Pancreas (tissue), 10 donors: ENCODE measurements around the gene KDM4B. TPM values are rescaled to one million over a fixed set of nuclear protein-coding genes. Genes with fewer than 3 reads are reported as not detected.

ENCODE experiments used
- ATAC-seq, 4 donors: fragments of 200-7000 bp; cut with Tn5 transposase; one replicate each; pipeline versions ENCODE4 v1.8.0 to v1.9.1; 2020; ENCODE audit warnings: mild to moderate bottlenecking in 4 of 4, moderate library complexity in 4 of 4
- DNase-seq, 6 donors: peaks; one replicate each; pipeline ENCODE4 v3.0.0-alpha.2; 2020
- FAIRE-seq: peaks from 2 replicates; lab custom pipeline; 2012; peaks lifted over from hg19 to GRCh38; lab: Jason Lieb, UNC
- H3K27ac ChIP-seq, 4 donors: fragments of 200-600 bp; sonication (generic); 1 replicate in 3 of 4; 2 replicates in 1 of 4; pipeline versions ENCODE4 v1.5.0 to v1.8.0; 2020
- H3K27me3 ChIP-seq, 4 donors: fragments of 200-600 bp; one replicate each; pipeline ENCODE4 v1.8.0; 2021
- H3K36me3 ChIP-seq, 3 donors: fragments of 200-600 bp; sonication (generic) in 1 of 3; one replicate each; pipeline versions ENCODE4 v1.5.0 to v1.8.0; 2020 to 2021
- H3K4me1 ChIP-seq, 3 donors: fragments of 200-600 bp; one replicate each; pipeline ENCODE4 v1.8.0; 2021
- H3K4me3 ChIP-seq, 4 donors: fragments of 200-600 bp; sonication (generic) in 2 of 4; one replicate each; pipeline versions ENCODE4 v1.5.0 to v1.8.0; 2020 to 2021
- H3K9me3 ChIP-seq, 4 donors: fragments of 200-600 bp; one replicate each; pipeline ENCODE4 v1.8.0; 2021
- WGBS, 2 donors: extraction: QIAGEN DNeasy Blood & Tissue Kit; methylation state at CpG; one replicate each; pipeline ENCODE4 v1.1.7; 2013; 5-methylcytosine and 5-hydroxymethylcytosine counted together
- intact Hi-C, 3 donors: fragments of 100-400 bp; cut with DNase I; formaldehyde crosslinking; loops; one replicate each; pipeline versions ENCODE4 v1.11.1 to v1.14.2; 2022
- polyA plus RNA-seq, 2 donors: library from polyadenylated mRNA; stranded (reverse); fragments of 200-250 nt; gene quantifications; one replicate each; pipeline ENCODE4 v1.2.3, GENCODE V29; 2013
- total RNA-seq, 6 donors: library from RNA; stranded (reverse); fragmentation: NEBNext Ultra II Directional in 4 of 6; extraction: Animal tissue kit (Norgen Biotek cat#: 25700) in 4 of 6; gene quantifications; one replicate each; pipeline versions ENCODE4 v1.2.1 to v1.2.4, GENCODE V29; 2021 to 2023
- TF ChIP-seq, protein P1 (sequence below), 4 donors: fragments of 200-600 bp; sonication (generic) in 3 of 4; IDR thresholded peaks; one replicate each; pipeline versions ENCODE4 v1.5.0 to v1.8.0; 2021; ENCODE audit warnings: antibody characterized with exemption in 4 of 4
- donor health status: healthy with polysubstance abuse.
- donor health status: DM: no; HTN: no; CAD: no; lungs with moderate emphysema.
- donor health status: DM: no; HTN: no; CAD: no.
- donor health status: control.
- donor health status: control.
- donor health status: Bipolar disorder and iron deficiency.
- donor health status: DM: yes; HTN: yes; CAD: no.
- donor health status: DM: no; HTN: no; CAD: no.
- donor health status: DM: no; HTN: no; CAD: no.
- donor health status: DM: yes; HTN: yes; CAD: no.

The KDM4B gene
- total and polyA plus RNA-seq, 8 donors, result 13.8 to 24.0 (median 18.5) TPM

DNA sequence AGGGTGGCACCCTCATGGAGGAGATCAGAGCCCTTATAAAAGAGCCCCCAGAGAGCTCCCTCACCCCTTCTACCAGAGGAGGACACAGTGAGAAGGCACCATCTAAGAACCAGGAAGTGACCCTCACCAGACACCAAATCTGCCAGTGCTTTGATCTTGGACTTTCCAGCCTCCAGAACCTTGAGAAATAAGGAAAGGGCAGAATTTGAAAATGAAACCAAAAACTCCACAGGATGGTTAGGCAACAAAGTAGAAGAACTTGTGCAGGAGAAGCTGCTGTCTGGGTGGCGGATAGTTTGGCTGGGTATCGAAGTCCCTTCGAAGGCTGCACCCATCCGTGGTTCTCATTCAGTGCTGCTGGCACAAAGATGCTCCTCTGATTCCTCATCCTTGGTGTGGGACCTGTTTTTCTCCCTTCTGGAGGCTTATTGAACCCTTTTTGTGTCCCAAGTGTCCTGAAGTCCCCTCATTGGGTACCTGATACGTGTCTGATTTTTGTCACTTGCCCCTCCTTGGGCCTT is 130.8 kb downstream of the KDM4B start:
- Histone ChIP-seq H3K4me1 (peaks cover 35 to 44% (median 44%) of the 10 kb centered on the region in 3 donors), H3K27me3 (no peaks in the 10 kb centered on the region), H3K4me3 (no peak overlapping the region), H3K27ac (no peak overlapping the region), H3K36me3 (no peaks in the 10 kb centered on the region), H3K9me3 (no peaks in the 10 kb centered on the region)
- no peak for ATAC-seq
- TF ChIP-seq, protein P1, sequence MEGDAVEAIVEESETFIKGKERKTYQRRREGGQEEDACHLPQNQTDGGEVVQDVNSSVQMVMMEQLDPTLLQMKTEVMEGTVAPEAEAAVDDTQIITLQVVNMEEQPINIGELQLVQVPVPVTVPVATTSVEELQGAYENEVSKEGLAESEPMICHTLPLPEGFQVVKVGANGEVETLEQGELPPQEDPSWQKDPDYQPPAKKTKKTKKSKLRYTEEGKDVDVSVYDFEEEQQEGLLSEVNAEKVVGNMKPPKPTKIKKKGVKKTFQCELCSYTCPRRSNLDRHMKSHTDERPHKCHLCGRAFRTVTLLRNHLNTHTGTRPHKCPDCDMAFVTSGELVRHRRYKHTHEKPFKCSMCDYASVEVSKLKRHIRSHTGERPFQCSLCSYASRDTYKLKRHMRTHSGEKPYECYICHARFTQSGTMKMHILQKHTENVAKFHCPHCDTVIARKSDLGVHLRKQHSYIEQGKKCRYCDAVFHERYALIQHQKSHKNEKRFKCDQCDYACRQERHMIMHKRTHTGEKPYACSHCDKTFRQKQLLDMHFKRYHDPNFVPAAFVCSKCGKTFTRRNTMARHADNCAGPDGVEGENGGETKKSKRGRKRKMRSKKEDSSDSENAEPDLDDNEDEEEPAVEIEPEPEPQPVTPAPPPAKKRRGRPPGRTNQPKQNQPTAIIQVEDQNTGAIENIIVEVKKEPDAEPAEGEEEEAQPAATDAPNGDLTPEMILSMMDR (IDR thresholded peaks at IDR 0.05), result no peak
- no peak for FAIRE-seq
- intact Hi-C loops, result no loop called here
- no peak for DNase-seq
- WGBS, 2 donors, result 99 to 100% methylated on average over 5 of the region's 5 CpGs

- no peak for FAIRE-seq
- H3K27ac ChIP-seq, result peak overlapping the region; percentile 64 to 84 (median 76)
Observed at GRCh38 chr19:5101871-5102270, 133.0 kb downstream of the KDM4B start.

GRCh38 chr19:5102520-5102919 is 133.6 kb downstream of the KDM4B start:
- FAIRE-seq (no peak), DNase-seq (peak in 1 of 6 donors; percentile 35), ATAC-seq (no peak)
- 89 to 92% methylated on average over 21 of the region's 21 CpGs for whole genome bisulfite sequencing, 2 donors
- H3K4me1 ChIP-seq, result peaks cover 33 to 46% (median 36%) of the 10 kb centered on the region in 3 donors
- H3K4me3 ChIP-seq, result no peak overlapping the region
- TF ChIP-seq, protein P1 (IDR thresholded peaks at IDR 0.05), result no peak
- no peaks in the 10 kb centered on the region for H3K9me3 ChIP-seq
- H3K36me3 ChIP-seq, result no peaks in the 10 kb centered on the region
- H3K27me3 ChIP-seq, result no peaks in the 10 kb centered on the region
- intact Hi-C loops, result no loop called here
- peak overlapping the region; percentile 64 to 84 (median 76) for H3K27ac ChIP-seq

More at GRCh38 chr19:5101871-5102270, 133.0 kb downstream of the KDM4B start:
- H3K36me3 ChIP-seq, result no peaks in the 10 kb centered on the region
- peaks cover 35 to 52% (median 43%) of the 10 kb centered on the region in 3 donors for H3K4me1 ChIP-seq
- WGBS, 2 donors, result 93 to 95% methylated on average over 17 to 18 of the region's 18 CpGs
- TF ChIP-seq, protein P1 (IDR thresholded peaks at IDR 0.05), result no peak
- H3K9me3 ChIP-seq, result no peaks in the 10 kb centered on the region
- intact Hi-C loops, result no loop called here
- ATAC-seq (no peak), DNase-seq (no peak)
- no peaks in the 10 kb centered on the region for H3K27me3 ChIP-seq
- H3K4me3 ChIP-seq, result no peak overlapping the region

- ATAC-seq, result peak; percentile 70 to 77 (median 73)
- Histone ChIP-seq H3K4me1 (peaks cover 28 to 39% (median 30%) of the 10 kb centered on the region in 3 donors), H3K4me3 (peak overlapping the region in 2 of 4 donors; percentile 3 to 30), H3K27me3 (no peaks in the 10 kb centered on the region), H3K27ac (peak overlapping the region; percentile 64 to 84 (median 76)), H3K36me3 (no peaks in the 10 kb centered on the region), H3K9me3 (no peaks in the 10 kb centered on the region)
- DNase-seq, result peak; percentile 82 to 96 (median 94)
- FAIRE-seq, result no peak
- intact Hi-C loops, result no loop called here
- TF ChIP-seq, protein P1 (IDR thresholded peaks at IDR 0.05), result no peak
- WGBS, 2 donors, result 11 to 14% methylated on average over 29 of the region's 29 CpGs
Observed at GRCh38 chr19:5103061-5103701, 134.3 kb downstream of the KDM4B start.
